HEK293T (cell line): Measurements from ENCODE around the gene BCL2L1.

Experiments used
- ARNT ChIP-seq: fragments of 450-650 bp; IDR thresholded peaks from 2 replicates; pipeline ENCODE4 v1.6.1; 2017; ENCODE audit warnings: mild to moderate bottlenecking
- ELF4 ChIP-seq: fragments of 450-650 bp; IDR thresholded peaks from 2 replicates; pipeline ENCODE4 v1.6.1; 2017; ENCODE audit warnings: antibody characterized with exemption
- FOXM1 ChIP-seq: fragments of 450-650 bp; IDR thresholded peaks from 2 replicates; pipeline ENCODE4 v1.6.1; 2017; ENCODE audit warnings: mild to moderate bottlenecking, borderline replicate concordance
- L3MBTL2 ChIP-seq: fragments of 450-650 bp; conservative IDR thresholded peaks from 2 replicates; pipeline ENCODE4 v1.6.1; 2016; ENCODE audit warnings: mild to moderate bottlenecking
- SP1 ChIP-seq: fragments of 450-650 bp; IDR thresholded peaks from 2 replicates; pipeline ENCODE4 v1.6.1; 2017
- SUZ12 ChIP-seq: fragments of 450-650 bp; IDR thresholded peaks from 2 replicates; pipeline ENCODE4 v1.6.1; 2016; ENCODE audit warnings: mild to moderate bottlenecking
- TARDBP ChIP-seq: fragments of 450-650 bp; IDR thresholded peaks from 2 replicates; pipeline ENCODE4 v1.6.1; 2016

DNA sequence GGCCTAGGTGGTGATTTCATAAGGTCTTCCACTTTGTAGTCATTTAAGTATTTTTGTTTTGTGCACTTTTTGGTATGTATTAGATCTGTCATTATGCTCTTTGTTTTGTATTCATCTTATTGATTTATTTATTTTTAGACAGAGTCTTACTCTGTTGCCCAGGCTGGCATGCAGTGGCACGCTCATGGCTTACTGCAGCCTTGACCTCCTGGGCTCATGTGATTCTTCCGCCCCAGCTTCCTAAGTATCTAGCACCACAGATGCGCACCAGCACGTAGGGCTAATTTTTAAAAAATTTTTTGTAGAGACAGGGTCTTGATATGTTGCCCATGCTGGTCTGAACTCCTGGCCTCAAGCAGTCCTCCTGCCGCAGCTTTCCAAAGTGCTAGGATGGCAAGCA, 47.0 kb upstream of the BCL2L1 start:
- no peak for TF ChIP-seq TARDBP
- no peak for TF ChIP-seq FOXM1
- TF ChIP-seq ARNT, result no peak
- no peak for TF ChIP-seq SP1
- no peak for TF ChIP-seq ELF4
- TF ChIP-seq L3MBTL2, result no peak
- no peak for TF ChIP-seq SUZ12
